HT-29 (cell line): ENCODE measurements around the gene MMP11. TPM values are rescaled to one million over a fixed set of nuclear protein-coding genes. Genes with fewer than 3 reads are reported as not detected.

Experiments
- DNase-seq: peaks from one replicate; pipeline ENCODE4 v3.0.0-alpha.2; 2015; ENCODE audit warnings: low spot score
- total RNA-seq: library from RNA; depleted of rRNA; stranded (reverse); fragments of >200 nt; shearing (Covaris generic); gene quantifications from 2 replicates; pipeline ENCODE4 v1.2.3, GENCODE V29; 2014

The MMP11 gene
- total RNA-seq, 1 experiment from 2014 or later: 0.89 TPM

DNA sequence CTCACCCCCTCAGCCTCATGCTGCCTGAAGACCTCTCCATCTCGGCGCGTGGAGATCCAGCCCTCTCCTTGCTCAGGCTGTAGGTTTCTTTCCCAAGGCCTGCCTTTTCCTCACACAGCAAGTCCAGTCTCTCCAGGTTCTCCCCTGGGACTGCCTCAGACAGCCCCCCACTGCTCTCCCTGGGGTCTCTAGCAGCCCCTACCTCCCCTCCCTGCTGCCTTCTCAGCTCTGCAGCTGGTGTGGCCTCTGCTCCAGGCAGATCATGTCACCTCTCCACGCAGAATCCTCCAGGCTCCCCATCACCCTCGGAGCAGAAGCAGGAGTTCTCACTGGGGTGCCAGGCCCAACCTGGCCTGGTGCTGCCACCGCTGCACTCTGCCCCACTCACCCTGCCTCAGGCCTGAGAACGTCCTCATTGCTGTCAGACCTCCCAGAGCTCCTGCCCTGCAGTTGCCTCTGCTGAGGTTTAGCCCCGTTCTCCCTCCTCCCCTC is 29.3 kb downstream of the MMP11 start:
- DNase-seq: no peak

DNA sequence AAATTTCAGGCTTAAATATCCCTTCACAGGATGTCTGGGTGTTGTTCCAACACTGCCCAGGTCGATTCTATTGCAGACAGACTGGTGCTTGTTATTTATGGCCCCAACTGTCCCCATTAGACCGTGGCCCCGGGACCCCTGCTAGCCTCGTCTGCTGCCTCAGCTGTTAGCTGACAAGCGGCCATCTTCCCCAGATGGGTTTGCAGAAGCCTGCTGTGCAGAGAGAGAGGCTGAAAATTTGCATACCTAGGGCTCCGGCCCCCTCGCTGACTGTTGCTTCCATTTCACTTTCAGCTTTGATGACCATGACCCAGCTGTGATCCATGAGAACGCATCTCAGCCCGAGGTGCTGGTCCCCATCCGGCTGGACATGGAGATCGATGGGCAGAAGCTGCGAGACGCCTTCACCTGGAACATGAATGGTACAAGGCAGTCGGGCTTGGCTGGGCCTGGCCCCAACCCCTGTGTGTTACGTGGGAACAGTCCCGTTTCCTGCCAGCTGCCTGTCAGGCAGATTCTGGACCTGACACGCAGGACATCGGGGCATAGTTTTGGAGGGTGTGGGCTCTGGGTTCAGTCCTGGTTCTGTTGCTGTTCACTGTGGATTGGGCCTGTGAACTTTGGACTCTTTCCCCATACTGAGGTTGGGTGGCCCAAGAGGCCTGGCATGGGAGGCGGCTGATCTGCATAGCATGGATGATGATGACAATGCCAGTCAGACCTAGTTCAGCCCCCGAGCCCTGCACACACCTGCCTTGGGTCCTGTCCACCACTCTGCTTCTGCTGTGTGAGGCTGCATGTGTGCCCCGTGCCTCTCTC is 30.6 kb downstream of the MMP11 start:
- no peak for DNase-seq

DNA sequence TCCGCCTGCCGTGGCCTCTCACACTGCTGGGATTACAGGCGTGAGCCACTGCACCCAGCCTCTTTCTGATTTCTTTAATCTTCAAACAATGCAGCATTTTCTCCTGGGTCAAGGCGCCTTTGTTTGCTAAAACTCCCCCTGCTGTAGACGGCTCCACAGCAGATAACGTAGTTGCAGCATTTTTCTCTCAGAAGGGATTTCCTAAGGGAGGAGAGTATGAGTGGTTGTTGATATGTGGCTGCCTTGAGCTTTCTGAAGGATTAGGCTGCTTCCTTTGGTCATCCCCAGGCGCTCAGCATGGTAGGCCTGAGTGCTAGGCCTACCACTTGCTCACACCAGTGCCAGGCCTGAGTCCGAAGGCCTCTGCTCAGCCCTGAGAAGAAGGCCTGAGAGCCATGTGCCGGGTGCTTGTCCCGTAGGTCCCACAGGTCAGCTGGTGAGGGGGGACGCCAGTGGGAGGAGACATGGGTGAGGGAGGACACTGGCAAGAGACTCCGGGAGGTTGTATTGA is 32.2 kb downstream of the MMP11 start:
- DNase-seq: no peak

DNA sequence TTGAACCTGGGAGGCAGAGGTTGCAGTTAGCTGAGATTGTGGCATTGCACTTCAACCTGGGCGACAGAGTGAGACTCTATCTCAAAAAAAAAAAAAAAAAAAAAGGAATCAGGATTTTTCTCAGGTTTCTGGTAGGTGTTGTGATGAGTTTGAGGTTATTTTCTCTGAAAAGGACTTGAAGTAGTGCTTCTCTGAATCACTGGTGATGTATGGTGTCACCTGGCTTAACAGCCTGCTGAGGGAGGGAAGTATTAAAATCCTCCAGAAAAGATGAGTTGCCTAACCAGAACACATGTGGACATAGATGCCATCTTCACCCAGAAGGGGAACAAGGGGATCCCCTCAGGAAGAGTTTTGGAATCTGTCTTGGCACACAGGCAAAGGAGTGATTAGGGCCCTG is 34.2 kb downstream of the MMP11 start:
- no peak for DNase-seq

DNA sequence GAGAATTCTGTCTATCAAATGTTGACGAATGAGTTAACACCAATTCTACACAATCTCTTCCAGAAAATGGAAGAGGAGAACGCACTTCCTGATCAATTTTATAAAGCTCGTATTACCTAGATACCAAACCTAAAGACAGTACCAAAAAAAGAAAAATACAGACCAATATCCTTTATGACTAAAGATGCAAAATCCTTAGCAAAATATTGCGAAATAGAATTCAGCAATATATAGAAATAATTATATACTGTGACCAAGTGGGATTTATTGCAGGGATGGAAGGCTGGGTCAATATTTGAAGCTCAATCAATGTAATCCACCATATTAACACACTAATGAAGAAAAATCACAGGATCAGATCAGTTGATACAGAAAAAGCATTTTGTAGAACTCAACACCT is 39.7 kb downstream of the MMP11 start:
- no peak for DNase-seq

DNA sequence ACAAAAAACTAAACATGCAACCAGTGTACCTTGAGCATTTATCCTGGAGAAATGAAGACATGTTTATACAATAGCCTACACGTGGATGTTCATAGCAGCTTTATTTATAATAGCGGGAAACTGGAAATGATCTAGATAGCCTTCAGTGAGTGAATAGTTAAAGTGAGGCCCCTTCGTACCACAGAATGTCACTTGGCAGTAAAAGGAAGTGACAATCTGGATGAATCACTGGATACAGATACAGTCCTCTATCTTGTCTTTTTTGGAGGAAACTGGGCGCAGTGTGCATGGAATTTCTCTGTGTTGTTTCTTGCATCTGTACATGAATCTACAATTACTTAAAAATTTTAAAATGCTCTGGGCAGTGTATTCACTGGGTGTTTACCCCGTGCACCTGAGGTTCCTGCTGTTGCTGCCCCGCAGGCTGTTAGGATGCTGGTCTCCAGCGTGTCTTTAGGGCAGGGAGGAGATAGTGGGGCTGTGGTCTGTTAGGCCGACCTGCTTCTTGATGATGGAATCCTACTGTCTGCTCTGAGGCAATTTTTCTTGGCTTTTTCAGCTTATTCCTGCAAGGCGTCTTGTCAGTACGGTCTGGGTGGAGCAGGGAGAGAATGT is 43.0 kb downstream of the MMP11 start:
- DNase-seq: no peak

DNA sequence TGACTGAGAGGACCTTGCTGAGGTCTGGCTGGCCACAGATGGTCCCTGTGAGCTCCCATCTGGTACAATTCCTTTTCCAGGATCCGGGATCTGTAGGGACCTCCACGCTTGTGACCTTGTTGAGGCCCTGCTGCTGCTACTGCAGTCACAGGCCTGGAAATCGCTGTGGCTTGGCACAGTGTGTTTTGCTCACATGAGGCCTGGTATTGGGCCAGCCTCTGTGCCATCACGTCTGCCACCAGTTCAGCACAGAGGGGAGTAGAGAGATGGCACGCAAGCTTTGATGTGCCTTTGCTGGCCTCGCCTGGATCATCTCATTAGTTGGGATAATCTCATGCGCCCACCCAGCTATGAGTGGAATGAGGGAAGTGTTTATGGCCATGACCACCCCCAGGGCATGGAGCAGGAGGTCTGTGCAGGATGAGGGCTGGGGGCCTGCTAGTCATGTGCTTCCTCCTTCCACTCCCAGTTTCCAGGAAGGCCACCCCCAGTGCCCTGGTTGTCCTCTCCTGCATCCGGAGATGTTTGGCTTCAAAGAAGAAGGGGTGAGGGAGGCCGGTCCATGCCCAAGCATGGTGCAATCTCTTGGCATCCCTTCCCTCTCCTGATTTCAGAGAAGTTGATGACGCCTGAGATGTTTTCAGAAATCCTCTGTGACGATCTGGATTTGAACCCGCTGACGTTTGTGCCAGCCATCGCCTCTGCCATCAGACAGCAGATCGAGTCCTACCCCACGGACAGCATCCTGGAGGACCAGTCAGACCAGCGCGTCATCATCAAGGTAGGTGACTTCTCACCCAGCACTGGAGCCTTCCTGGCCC is 43.7 kb downstream of the MMP11 start:
- no peak for DNase-seq

DNA sequence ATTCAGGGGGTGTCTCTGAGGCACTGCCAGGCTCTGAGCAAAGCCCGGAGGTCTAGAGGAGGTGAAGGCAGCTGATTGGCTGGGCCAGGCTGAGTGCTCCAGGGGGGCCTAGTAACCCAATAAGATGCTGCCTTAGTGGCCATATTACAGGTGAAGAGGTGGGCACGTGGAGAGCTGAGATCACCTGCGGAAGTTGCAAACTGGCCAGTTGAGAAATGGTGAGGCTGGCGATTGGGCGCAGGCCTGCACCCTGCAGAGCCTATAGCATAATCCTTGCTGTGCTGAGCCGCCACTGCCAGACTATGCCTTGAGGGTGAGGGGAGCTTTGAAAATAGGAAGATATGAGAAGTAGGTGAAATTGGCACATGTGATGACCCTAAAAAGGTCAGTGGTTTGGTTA is 44.5 kb downstream of the MMP11 start:
- DNase-seq: no peak

DNA sequence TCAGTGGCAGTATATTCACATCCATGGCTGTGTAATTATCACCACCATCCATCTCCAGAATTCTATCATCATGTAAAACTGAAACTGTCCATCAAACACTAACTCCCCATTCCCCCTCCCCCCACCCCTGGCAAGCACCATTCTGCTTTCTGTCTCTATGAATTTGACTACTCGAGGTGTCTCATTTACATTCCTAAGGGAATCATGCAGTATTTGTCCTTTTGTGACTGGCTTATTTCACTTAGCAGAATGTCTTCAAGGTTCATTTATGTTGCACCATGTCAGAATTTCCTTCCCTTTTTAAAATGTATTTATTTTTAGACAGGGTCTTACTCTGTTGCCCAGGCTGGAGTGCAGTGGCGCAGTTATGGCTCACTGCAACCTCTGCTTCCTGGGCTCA is 45.9 kb downstream of the MMP11 start:
- DNase-seq: no peak

DNA sequence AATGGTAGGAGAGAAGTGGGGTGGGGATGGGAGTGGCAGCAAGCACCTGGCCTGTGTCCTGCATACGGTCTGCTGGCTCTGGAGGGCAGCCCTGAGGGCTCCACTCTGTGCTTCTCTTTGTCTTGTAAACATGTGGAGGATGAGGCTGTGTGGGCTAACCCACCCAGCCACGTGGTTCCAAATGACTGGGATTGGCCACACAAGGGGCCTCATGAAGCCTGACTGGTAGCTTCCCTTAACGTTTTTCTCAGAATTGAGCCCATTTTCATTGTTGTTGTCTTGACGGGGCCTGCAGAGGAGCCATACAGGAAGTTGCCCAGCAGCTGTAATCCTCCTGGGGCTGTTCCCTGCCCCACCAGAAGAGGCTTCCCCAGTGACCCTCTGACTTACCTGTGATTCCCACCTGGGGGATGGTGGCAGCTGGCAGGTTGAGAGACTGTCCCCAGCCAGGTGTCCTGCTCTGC is 48.1 kb downstream of the MMP11 start:
- DNase-seq: no peak

DNA sequence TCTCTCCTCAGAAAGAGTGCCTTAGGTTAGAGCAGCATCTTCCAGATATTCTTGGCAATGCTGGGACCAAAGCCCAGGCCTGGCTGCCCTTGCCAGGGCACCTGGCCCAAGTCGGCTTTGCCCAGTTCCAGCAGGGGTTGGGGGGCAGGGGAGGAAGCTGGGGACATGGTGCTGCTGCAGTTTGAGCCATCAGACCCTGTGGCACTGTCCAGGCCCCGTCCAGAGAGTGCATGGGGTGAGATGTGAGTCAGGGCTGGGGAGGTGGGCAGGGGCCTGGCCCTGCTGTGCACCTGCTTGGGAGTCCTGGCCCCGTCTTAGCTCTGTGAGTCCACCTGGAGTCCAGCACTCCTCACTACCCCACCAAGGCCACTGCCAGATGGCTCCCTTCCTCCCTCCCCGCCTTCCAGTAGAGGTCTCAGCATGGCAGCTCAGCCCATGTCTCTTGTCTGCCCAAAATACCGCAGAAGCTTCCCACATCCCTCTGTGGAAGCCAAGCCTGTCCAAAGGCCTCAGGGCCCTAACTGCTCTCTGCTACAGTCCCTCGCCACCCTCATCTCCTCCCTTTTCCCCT is 49.5 kb downstream of the MMP11 start:
- no peak for DNase-seq

DNA sequence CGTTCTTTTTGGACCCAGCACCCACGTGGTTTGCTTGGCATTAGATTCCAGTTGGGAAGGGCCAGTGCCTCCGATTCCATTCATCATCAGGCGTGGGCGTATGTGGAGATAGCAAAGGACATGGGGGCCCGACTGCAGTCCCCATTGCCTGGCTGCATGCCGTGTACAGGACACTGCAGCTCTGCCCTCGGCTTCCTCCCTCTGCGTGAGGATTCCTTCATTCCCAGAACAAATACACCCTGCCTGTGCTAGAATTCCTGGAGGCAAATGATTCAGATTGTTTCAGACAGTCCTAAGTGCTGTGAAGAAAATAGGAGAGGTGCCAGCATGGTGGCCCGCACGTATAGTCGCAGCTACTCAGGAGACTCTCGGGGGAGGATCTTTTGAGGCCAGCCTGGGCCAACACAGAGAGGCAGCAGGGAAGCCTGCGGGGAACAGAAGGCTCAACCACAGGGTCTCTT is 50.7 kb downstream of the MMP11 start:
- no peak for DNase-seq

DNA sequence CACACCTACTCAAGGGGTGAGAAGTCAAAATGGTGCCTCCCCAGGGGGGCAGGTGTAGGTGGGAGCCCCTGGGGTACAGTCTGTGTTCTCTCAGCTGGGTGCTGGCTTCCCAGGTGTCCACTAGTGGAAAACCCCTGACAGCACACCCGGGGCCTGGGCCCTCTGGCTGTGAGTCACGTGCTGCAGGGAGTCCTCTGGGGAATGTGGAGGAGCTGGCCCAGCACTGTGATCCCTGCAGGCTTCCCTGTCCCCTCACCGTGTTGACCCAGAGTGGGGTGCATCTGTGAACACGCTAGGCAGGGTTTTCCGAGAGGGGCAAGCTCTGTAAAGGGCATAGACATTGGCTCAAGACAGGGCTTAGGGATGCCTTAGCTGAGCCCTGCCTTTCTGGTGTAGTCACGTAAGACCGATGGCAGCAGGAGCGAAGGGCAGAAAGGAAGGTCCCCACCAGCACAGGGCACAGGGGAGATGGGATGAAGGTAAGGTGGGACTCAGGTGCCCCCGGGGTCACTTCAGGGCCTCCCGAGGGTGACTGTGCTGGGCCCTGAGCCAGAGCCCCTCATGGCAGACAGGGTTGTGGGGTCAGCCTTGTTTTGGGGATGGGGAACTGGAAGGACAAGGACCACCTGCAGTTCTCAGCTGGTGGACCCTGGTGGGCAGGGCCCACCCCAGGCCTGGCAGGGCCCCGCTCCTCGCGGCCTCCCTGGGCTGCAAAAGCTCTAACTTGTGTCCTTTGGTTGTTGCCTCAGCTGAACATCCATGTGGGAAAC is 52.0 kb downstream of the MMP11 start:
- DNase-seq: no peak

DNA sequence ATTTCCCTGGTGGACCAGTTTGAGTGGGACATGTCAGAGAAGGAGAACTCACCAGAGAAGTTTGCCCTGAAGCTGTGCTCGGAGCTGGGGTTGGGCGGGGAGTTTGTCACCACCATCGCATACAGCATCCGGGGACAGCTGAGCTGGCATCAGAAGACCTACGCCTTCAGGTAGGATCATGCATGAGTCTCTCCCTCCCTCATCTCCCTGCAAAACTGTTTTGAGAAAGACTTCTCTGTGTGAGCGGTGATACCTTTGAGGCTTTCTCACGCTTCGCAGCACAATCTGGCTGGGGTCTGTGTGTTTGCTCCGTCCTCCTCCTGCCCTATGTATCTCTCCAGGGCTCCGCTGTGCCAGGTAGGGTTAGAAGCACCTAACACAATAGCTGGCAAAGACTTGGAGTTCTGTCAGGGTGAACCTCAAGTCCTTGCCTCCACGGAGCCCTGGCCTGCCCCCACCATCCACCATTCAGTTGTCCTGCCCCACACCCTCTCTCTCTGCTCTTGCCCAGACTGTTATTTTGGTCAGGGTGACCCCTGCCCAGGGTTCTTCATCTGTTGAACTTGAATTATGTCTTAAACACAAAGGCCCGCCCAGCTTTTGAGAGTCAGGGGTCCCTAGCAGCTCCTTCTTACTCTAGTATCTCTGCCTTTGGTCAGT is 52.7 kb downstream of the MMP11 start:
- no peak for DNase-seq

DNA sequence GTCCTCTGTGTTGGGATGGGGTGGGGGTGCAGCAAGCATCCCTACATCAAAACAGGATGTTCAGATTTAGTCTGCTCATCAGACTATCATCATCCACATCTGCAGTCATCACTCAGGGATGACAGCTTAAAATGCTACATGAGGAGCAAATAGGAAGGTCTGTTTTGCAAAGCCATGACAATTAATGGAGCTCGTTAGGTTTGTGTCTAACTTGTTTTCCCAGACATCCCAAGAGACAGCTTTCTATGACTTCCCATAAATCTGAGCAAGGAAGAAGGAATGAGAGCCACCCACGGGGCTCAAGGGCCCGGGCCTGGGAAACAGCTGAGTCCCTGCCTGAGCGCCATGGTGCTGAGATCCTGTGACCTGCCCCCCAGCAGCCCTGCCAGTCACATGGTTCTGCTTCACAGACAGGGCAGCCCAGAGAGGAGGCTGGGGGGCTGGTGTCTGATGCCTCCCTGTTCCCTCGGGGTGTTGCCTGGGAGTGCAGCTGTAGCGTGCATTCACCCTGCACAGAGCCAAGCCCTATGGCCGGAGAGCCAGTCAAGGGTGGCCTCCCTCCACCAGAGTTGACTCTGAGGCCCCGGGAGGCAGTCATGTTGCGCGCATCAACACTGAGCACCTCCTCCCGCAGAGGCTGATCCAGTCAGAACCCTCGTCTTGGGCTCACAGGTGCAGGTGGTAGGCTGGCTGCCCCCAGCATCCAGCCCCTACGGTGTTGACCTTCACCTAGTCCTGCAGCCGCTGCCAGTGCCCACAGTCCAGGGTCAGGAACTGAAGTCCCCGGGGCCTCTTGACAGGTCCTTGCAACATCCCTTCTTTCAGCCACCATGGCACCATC is 54.1 kb downstream of the MMP11 start:
- DNase-seq: no peak

DNA sequence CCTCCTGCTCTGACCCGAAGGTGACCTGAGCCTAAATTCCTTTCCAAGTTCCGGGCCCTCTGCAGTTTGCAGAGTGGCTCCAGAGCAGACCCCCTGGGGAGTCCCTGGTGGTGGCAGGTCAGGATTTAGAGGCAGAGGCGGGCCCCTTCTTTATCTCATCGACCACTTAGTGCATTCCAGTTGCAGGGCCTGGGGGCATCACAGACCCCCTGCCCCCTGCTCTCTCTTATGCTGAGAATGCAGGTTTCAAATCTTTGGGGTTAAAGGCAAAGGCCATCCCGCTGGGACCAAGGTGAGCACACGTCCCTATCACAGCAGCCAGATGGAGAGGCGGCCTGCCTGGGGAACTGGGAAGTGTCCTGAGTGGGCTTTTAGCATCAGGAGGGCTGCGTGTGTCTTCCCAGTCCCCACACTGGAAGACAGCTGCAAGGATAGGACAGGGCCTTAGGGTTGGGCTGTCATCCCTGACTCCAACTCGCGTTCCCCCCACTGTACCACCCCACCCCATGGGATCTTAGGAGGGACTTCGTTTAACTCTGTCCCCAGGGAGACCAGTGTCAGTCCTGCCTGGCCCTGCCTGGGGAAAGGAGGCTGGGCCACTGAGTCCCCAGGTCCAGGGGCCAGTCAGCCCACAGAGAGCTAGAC is 54.8 kb downstream of the MMP11 start:
- no peak for DNase-seq

DNA sequence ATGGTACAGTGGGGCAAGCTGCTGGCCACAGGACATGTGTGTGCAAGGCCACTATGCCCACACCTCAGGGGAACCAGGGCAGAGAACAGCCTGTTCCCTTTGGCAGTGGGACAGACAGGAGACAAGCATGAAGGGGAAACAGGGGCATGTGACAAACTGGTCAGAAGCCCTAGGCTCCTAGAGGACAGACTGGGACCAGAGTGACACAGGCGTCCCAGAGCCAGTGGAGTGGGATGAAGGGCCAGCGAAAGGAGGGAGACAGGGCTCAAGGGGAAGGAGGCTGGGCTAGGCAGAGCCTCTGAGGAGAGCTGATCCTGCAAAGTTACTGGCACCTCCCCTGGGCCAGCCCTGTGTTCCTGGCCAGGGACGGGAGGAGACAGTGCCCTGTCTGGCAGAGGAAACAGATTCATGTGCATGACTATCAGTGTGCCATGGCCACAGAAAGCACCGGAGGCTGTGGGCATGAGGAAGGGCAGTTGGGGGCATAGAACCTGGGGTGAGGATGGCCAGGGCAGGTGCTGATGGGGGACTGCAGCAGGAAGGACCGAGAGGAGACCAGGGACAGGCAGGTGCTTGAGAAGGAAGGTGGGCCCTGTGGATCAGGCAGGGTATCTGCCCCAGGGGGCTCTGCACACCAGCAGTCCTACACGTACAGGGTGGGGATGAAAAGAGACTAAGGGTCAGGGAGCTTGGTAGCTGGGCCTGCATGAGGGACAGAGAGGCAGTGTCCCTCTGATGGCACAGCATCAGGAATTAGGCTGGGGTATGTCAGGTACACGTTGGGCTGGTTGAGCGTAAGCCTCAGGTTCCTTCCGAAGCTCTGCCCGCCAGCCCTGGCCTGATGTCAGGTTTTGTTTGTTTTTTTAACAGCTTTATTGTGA is 56.4 kb downstream of the MMP11 start:
- no peak for DNase-seq
